Measurements from ENCODE around the gene SLAMF1. TPM values are rescaled to one million over a fixed set of nuclear protein-coding genes. Genes with fewer than 3 reads are reported as not detected.

The SLAMF1 gene
- total and polyA plus RNA-seq, 2 experiments from 2014 or later, result not detected

GRCh38 chr1:160567858-160568682 lies 78.8 kb downstream of the SLAMF1 start (continued):
- TF ChIP-seq REST (IDR thresholded peaks at IDR 0.05; ENCODE audit: unreplicated experiment) (no peak), EZH2 (IDR thresholded peaks at IDR 0.05; ENCODE audit: low read depth, unreplicated experiment) (no peak), POLR2AphosphoS5 (IDR thresholded peaks at IDR 0.05; ENCODE audit: low read depth) (no peak), NANOG (IDR thresholded peaks at IDR 0.05; ENCODE audit: borderline replicate concordance) (no peak), ZNF114 (CRISPR knock-in tag; IDR thresholded peaks at IDR 0.05) (no peak), ZNF331 (CRISPR knock-in tag; IDR thresholded peaks at IDR 0.05; ENCODE audit: low read depth) (no peak), EZH2phosphoT487 (IDR thresholded peaks at IDR 0.05; ENCODE audit: unreplicated experiment) (no peak), STAT1 (IDR thresholded peaks at IDR 0.05; ENCODE audit: unreplicated experiment) (no peak), ETS1 (IDR thresholded peaks at IDR 0.05) (no peak)
- TF ChIP-seq, protein P1, sequence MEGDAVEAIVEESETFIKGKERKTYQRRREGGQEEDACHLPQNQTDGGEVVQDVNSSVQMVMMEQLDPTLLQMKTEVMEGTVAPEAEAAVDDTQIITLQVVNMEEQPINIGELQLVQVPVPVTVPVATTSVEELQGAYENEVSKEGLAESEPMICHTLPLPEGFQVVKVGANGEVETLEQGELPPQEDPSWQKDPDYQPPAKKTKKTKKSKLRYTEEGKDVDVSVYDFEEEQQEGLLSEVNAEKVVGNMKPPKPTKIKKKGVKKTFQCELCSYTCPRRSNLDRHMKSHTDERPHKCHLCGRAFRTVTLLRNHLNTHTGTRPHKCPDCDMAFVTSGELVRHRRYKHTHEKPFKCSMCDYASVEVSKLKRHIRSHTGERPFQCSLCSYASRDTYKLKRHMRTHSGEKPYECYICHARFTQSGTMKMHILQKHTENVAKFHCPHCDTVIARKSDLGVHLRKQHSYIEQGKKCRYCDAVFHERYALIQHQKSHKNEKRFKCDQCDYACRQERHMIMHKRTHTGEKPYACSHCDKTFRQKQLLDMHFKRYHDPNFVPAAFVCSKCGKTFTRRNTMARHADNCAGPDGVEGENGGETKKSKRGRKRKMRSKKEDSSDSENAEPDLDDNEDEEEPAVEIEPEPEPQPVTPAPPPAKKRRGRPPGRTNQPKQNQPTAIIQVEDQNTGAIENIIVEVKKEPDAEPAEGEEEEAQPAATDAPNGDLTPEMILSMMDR (conservative IDR thresholded peaks at IDR 0.05; ENCODE audit: low read depth in 2 of 2), result no peak

GRCh38 chr1:160567341-160567740 lies 79.5 kb downstream of the SLAMF1 start:
- ATAC-seq, result no peak
- Histone ChIP-seq H2AFZ (no peak overlapping the region), H3K27ac (ENCODE audit: low read depth) (no peak overlapping the region), H3K4me2 (no peak overlapping the region), H4K20me1 (replicated peaks; ENCODE audit: insufficient read depth) (no peaks in the 10 kb centered on the region), H3K4me3 (no peak overlapping the region), H3K79me2 (replicated peaks; ENCODE audit: insufficient read depth) (no peaks in the 10 kb centered on the region), H3K9me2 (ENCODE audit: insufficient read depth) (no peaks in the 10 kb centered on the region), H3F3A (replicated peaks; ENCODE audit: low read depth) (no peaks in the 10 kb centered on the region), H3K4me1 (ENCODE audit: insufficient read depth) (no peaks in the 10 kb centered on the region), H3K27me3 (ENCODE audit: insufficient read depth) (no peaks in the 10 kb centered on the region), H3K36me3 (ENCODE audit: insufficient read depth) (peaks cover 3% of the 10 kb centered on the region; the same call in 1 of the 2 replicates)
- no peak for DNase-seq (ENCODE audit: low spot score)
- Mint-ChIP-seq H3K4me1 (no peaks in the 10 kb centered on the region), H3K4me3 (no peak overlapping the region), H3K9me3 (peaks cover 12% of the 10 kb centered on the region), H3K27me3 (ENCODE audit: insufficient read depth, low read depth, poor library complexity) (peaks cover 3% of the 10 kb centered on the region), H3K36me3 (ENCODE audit: low read depth) (no peaks in the 10 kb centered on the region), H3K27ac (no peak overlapping the region)
- no peak for TF ChIP-seq NANOG (IDR thresholded peaks at IDR 0.05; ENCODE audit: borderline replicate concordance)
- no peak for TF ChIP-seq ETS1 (IDR thresholded peaks at IDR 0.05)

Data from GM23338 (cell line).